ENCODE results near the gene ABCA5. TPM values are rescaled to one million over a fixed set of nuclear protein-coding genes. Genes with fewer than 3 reads are reported as not detected.

ABCA5 gene
- total and polyA plus RNA-seq, 2 experiments from 2014 or later: 4.5 to 10.2 TPM

DNA sequence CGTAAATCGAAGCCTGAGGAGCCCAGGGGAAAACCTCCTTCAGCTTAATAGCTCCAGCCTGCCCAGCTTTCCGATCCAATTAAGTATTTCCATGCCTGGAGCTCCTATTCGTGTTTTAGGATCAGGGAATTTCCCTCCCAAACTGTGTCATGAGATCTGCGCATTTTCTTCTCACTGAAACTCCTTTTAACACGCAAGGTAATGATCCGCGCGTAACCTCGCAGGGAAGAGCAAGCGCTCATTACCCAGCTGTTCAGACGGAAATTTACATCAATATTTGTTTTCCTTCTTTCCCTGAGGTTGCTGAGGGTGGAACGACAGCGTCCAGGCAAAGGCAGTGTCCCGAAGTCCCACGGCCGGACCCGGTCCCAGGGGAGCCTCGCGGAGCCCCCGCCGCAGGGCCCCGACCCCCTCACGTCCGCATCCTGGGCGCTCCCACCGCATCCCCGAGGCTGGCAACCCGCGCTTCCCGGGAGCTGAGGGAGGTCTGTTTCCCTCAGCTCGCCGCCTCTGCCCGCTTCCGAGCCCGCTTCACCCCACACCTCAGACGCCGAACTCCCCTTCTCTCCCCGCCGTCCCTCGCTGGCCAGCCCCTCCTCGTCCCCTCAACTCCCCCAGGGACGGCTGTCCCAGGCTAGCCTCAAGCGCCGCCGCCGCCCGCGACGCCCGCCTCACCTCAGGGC, 415 bp downstream of the ABCA5 start:
- peak; percentile 21 to 39 for DNase-seq (ENCODE audit: low read depth in 1 of 2, low spot score in 1 of 2)
- Histone ChIP-seq H3K27ac (no peak overlapping the region), H3K4me3 (peak overlapping the region; percentile 38), H3K4me1 (ENCODE audit: low read depth) (peaks cover 6% of the 10 kb centered on the region), H3K9me3 (ENCODE audit: low read depth) (no peaks in the 10 kb centered on the region), H3K27me3 (peaks cover 24% of the 10 kb centered on the region), H3K36me3 (no peaks in the 10 kb centered on the region)
- TF ChIP-seq, protein P1, sequence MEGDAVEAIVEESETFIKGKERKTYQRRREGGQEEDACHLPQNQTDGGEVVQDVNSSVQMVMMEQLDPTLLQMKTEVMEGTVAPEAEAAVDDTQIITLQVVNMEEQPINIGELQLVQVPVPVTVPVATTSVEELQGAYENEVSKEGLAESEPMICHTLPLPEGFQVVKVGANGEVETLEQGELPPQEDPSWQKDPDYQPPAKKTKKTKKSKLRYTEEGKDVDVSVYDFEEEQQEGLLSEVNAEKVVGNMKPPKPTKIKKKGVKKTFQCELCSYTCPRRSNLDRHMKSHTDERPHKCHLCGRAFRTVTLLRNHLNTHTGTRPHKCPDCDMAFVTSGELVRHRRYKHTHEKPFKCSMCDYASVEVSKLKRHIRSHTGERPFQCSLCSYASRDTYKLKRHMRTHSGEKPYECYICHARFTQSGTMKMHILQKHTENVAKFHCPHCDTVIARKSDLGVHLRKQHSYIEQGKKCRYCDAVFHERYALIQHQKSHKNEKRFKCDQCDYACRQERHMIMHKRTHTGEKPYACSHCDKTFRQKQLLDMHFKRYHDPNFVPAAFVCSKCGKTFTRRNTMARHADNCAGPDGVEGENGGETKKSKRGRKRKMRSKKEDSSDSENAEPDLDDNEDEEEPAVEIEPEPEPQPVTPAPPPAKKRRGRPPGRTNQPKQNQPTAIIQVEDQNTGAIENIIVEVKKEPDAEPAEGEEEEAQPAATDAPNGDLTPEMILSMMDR (IDR thresholded peaks at IDR 0.05; ENCODE audit: low read depth, low read length): no peak

DNA sequence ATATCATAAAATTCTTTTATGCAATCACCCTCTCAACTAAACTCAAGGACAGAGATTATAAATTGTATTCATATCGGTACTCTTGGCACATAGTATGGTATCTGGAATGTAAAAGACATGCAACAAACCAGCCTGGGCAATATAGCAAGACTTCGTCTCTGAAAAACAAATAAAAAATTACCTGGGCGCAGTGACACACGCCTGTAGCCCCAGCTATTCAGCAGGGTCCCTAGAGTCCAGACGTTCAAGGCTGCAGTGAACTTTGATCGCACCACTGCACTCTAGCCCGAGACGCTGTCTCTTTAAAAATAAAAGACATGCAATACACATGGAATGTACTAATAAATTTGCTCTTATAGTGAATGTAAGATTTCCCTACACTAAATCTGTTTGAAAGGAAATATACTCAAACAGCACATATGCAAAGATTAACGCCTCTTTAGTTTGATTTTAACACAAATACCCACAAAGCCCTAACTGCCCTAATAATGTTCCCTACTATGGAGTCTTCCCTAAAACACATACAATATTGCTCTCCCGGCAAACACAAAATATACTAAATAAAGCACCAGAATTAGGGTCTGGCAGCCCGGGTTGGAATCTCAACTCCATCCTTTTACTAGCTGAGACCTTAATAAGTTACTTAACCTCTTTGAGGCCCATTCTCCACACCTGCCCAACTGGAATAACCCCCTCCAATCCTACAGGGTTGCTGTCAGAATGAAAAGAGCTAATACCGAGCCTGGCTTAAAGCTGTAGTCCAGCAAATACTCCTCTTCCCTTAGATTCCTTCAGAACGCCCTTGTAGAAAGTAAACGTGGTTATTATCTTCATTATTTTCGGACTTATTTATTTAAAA, 1.2 kb downstream of the ABCA5 start:
- no peak for DNase-seq (ENCODE audit: low read depth in 1 of 2, low spot score in 1 of 2)
- no peak overlapping the region for H3K27ac ChIP-seq
- H3K4me3 ChIP-seq: peak overlapping the region; percentile 38
- TF ChIP-seq, protein P1 (IDR thresholded peaks at IDR 0.05; ENCODE audit: low read depth, low read length): no peak
- H3K27me3 ChIP-seq: peaks cover 24% of the 10 kb centered on the region
- peaks cover 6% of the 10 kb centered on the region for H3K4me1 ChIP-seq (ENCODE audit: low read depth)
- H3K9me3 ChIP-seq (ENCODE audit: low read depth): no peaks in the 10 kb centered on the region
- no peaks in the 10 kb centered on the region for H3K36me3 ChIP-seq

DNA sequence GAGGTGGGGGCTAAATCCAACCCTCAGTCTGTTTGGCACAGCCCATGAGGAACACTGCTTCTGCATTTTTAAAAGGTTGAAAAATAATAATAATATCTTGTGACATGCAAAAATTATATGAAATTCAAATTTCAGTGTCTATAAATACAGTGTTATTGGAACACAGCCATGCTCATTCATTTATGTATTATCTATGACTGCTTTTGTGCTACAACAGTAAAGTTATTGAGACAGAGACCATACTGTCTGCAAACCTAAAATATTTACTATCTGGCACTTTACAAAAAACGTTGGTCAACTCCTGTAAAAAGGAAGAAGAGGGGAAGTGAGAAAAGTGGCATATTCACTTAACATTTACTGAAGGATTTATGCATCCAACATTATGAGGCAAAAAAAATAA, 3.1 kb downstream of the ABCA5 start:
- H3K9me3 ChIP-seq (ENCODE audit: low read depth): no peaks in the 10 kb centered on the region
- H3K4me3 ChIP-seq: no peak overlapping the region
- H3K4me1 ChIP-seq (ENCODE audit: low read depth): peaks cover 6% of the 10 kb centered on the region
- peaks cover 24% of the 10 kb centered on the region for H3K27me3 ChIP-seq
- no peaks in the 10 kb centered on the region for H3K36me3 ChIP-seq
- TF ChIP-seq, protein P1 (IDR thresholded peaks at IDR 0.05; ENCODE audit: low read depth, low read length): no peak
- H3K27ac ChIP-seq: no peak overlapping the region
- DNase-seq (ENCODE audit: low read depth in 1 of 2, low spot score in 1 of 2): no peak

DNA sequence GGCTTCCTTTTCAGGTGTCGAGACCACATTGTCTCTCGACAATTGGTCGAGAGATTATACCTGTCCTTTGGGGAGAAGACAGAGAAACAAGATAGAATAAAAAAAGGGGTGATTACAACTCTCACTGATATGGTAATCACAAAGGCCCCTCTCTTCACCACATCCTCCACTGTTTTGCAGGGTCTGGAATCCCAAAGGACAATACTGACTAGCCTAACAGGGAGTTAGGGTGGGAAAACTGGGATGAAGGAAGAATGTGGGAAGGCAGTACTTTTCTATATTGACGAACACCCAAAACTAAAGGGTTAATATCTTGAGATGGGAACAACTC, 6.1 kb downstream of the ABCA5 start:
- TF ChIP-seq, protein P1 (IDR thresholded peaks at IDR 0.05; ENCODE audit: low read depth, low read length): no peak
- no peaks in the 10 kb centered on the region for H3K9me3 ChIP-seq (ENCODE audit: low read depth)
- H3K4me3 ChIP-seq: no peak overlapping the region
- H3K36me3 ChIP-seq: no peaks in the 10 kb centered on the region
- no peak for DNase-seq (ENCODE audit: low read depth in 1 of 2, low spot score in 1 of 2)
- H3K4me1 ChIP-seq (ENCODE audit: low read depth): peaks cover 4% of the 10 kb centered on the region
- H3K27me3 ChIP-seq: peaks cover 22% of the 10 kb centered on the region
- no peak overlapping the region for H3K27ac ChIP-seq

DNA sequence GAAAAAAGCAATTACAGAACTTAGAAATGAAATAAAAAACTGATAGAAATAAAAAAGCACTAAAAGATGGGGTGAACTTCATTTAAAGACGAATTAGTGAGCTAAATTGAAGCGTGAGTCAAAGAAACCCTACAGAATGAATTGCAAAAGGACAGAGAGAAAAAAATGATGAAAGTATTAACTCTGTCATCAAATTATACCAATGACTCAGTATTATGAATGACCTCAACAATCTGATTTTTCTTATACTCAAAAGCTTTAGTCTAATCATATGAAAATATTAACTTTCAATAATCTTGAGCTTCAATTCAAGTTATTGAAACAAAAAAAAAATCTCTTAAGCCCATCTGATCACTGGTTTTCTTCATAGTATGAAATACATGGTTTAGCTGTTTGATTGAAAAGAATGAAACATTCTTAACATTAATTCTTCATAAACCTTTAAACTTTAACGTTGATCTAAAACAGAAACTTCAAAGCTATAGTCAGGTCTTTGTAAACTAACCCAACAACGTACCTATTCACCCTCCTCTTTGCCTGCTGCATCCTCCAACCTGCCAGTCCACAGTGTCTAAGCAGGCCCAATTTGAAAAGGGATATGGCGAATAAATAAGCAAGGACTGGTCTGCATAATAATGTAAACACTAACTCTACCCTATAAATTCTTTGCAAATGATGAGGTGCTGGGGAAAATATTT, 6.6 kb downstream of the ABCA5 start:
- DNase-seq (ENCODE audit: low read depth in 1 of 2, low spot score in 1 of 2): peak in 1 of 2 donors; percentile 30
- Histone ChIP-seq H3K27me3 (peaks cover 17% of the 10 kb centered on the region), H3K36me3 (no peaks in the 10 kb centered on the region), H3K4me3 (no peak overlapping the region), H3K9me3 (ENCODE audit: low read depth) (no peaks in the 10 kb centered on the region), H3K27ac (no peak overlapping the region), H3K4me1 (ENCODE audit: low read depth) (no peaks in the 10 kb centered on the region)
- TF ChIP-seq, protein P1 (IDR thresholded peaks at IDR 0.05; ENCODE audit: low read depth, low read length): no peak
